Activated CD4-positive, alpha-beta T cell treated with anti-CD3 and anti-CD28 coated beads, Interleukin-2, amount 10 ng/mL, durations not matched to agents 7 days and 5 days (primary cell): Measurements from ENCODE around the gene THSD4. TPM values are rescaled to one million over a fixed set of nuclear protein-coding genes. Genes with fewer than 3 reads are reported as not detected.

ENCODE experiments used
- CTCF ChIA-PET: fragments of 350-600 bp; sonication (Branson Sonifier 250); formaldehyde crosslinking; loops from one replicate; lab custom pipeline; 2021; ENCODE audit warnings: antibody characterized with exemption; lab: Charles Lee
- POLR2A ChIA-PET: fragments of 350-600 bp; sonication (Branson Sonifier 250); formaldehyde crosslinking; loops from one replicate; lab custom pipeline; 2021; ENCODE audit warnings: antibody characterized with exemption; lab: Charles Lee
- DNase-seq: peaks from one replicate; pipeline ENCODE4 v3.0.0-alpha.2; 2020
- H3K27ac Mint-ChIP-seq: one replicate; pipeline ENCODE4 v1.8.0; 2021; ENCODE audit warnings: mild to moderate bottlenecking, moderate library complexity, mixed read lengths
- H3K27me3 Mint-ChIP-seq: one replicate; pipeline ENCODE4 v1.8.0; 2021; ENCODE audit warnings: mixed read lengths
- H3K36me3 Mint-ChIP-seq: one replicate; pipeline ENCODE4 v1.8.0; 2021; ENCODE audit warnings: low read depth, mixed read lengths
- H3K4me1 Mint-ChIP-seq: one replicate; pipeline ENCODE4 v1.8.0; 2021; ENCODE audit warnings: mixed read lengths
- H3K4me3 Mint-ChIP-seq: one replicate; pipeline ENCODE4 v1.8.0; 2021; ENCODE audit warnings: mild to moderate bottlenecking, moderate library complexity, mixed read lengths
- H3K9me3 Mint-ChIP-seq: one replicate; pipeline ENCODE4 v1.8.0; 2021; ENCODE audit warnings: mixed read lengths
- total RNA-seq, 2 experiments: library from RNA; stranded (reverse); gene quantifications; one replicate each; pipeline ENCODE4 v1.2.3, GENCODE V29; 2021

Gene THSD4
- total RNA-seq, 2 experiments from 2014 or later, result not detected

- Mint-ChIP-seq H3K4me3 (no peak overlapping the region), H3K36me3 (no peaks in the 10 kb centered on the region), H3K27me3 (no peaks in the 10 kb centered on the region), H3K9me3 (no peaks in the 10 kb centered on the region), H3K27ac (no peak overlapping the region), H3K4me1 (no peaks in the 10 kb centered on the region)
- DNase-seq, result no peak
- ChIA-PET POLR2A (no interaction called here), CTCF (no interaction called here)
Observed at GRCh38 chr15:71564217-71564616, 448.9 kb downstream of the THSD4 start.

- Mint-ChIP-seq H3K4me1 (no peaks in the 10 kb centered on the region), H3K27ac (no peak overlapping the region), H3K9me3 (no peaks in the 10 kb centered on the region), H3K4me3 (no peak overlapping the region), H3K27me3 (no peaks in the 10 kb centered on the region), H3K36me3 (no peaks in the 10 kb centered on the region)
- no peak for DNase-seq
- ChIA-PET CTCF (no interaction called here), POLR2A (no interaction called here)
Observed at GRCh38 chr15:71565006-71565405, 449.7 kb downstream of the THSD4 start.

GRCh38 chr15:71565631-71566160 lies 450.4 kb downstream of the THSD4 start:
- ChIA-PET CTCF (no interaction called here), POLR2A (no interaction called here)
- DNase-seq, result no peak
- Mint-ChIP-seq H3K4me3 (no peak overlapping the region), H3K27ac (no peak overlapping the region), H3K9me3 (no peaks in the 10 kb centered on the region), H3K27me3 (no peaks in the 10 kb centered on the region), H3K36me3 (no peaks in the 10 kb centered on the region), H3K4me1 (no peaks in the 10 kb centered on the region)

GRCh38 chr15:71566226-71566625 lies 451.0 kb downstream of the THSD4 start:
- Mint-ChIP-seq H3K4me3 (no peak overlapping the region), H3K27ac (no peak overlapping the region), H3K9me3 (no peaks in the 10 kb centered on the region), H3K27me3 (no peaks in the 10 kb centered on the region), H3K4me1 (no peaks in the 10 kb centered on the region), H3K36me3 (no peaks in the 10 kb centered on the region)
- POLR2A ChIA-PET, result no interaction called here
- CTCF ChIA-PET, result no interaction called here
- no peak for DNase-seq

- no peaks in the 10 kb centered on the region for H3K36me3 Mint-ChIP-seq
- ChIA-PET POLR2A (no interaction called here), CTCF (interaction anchor here (0.9 kb wide), 1 partner anchor 9 kb away, joined by 3 read pairs; no protein-coding TSS in a partner anchor)
- no peaks in the 10 kb centered on the region for H3K27me3 Mint-ChIP-seq
- DNase-seq, result no peak
- no peaks in the 10 kb centered on the region for H3K9me3 Mint-ChIP-seq
- no peak overlapping the region for H3K4me3 Mint-ChIP-seq
- H3K27ac Mint-ChIP-seq, result no peak overlapping the region
- H3K4me1 Mint-ChIP-seq, result no peaks in the 10 kb centered on the region
Observed at GRCh38 chr15:71567173-71567572, 451.9 kb downstream of the THSD4 start.

- H3K27me3 Mint-ChIP-seq, result no peaks in the 10 kb centered on the region
- CTCF ChIA-PET, result no interaction called here
- no peak overlapping the region for H3K4me3 Mint-ChIP-seq
- no peaks in the 10 kb centered on the region for H3K36me3 Mint-ChIP-seq
- POLR2A ChIA-PET, result no interaction called here
- no peaks in the 10 kb centered on the region for H3K4me1 Mint-ChIP-seq
- DNase-seq, result no peak
- no peak overlapping the region for H3K27ac Mint-ChIP-seq
- no peaks in the 10 kb centered on the region for H3K9me3 Mint-ChIP-seq
Observed at GRCh38 chr15:71568227-71568626, 453.0 kb downstream of the THSD4 start.

GRCh38 chr15:71570736-71571135 lies 455.5 kb downstream of the THSD4 start:
- Mint-ChIP-seq H3K4me1 (no peaks in the 10 kb centered on the region), H3K27me3 (peaks cover 3% of the 10 kb centered on the region), H3K27ac (no peak overlapping the region), H3K36me3 (no peaks in the 10 kb centered on the region), H3K9me3 (no peaks in the 10 kb centered on the region), H3K4me3 (no peak overlapping the region)
- ChIA-PET CTCF (no interaction called here), POLR2A (no interaction called here)
- no peak for DNase-seq

GRCh38 chr15:71571641-71572040 lies 456.4 kb downstream of the THSD4 start:
- POLR2A ChIA-PET, result no interaction called here
- Mint-ChIP-seq H3K4me3 (no peak overlapping the region), H3K4me1 (no peaks in the 10 kb centered on the region), H3K9me3 (no peaks in the 10 kb centered on the region), H3K36me3 (no peaks in the 10 kb centered on the region), H3K27me3 (peaks cover 8% of the 10 kb centered on the region), H3K27ac (no peak overlapping the region)
- DNase-seq, result no peak
- CTCF ChIA-PET, result no interaction called here

- ChIA-PET POLR2A (no interaction called here), CTCF (interaction anchor here (1.1 kb wide), 1 partner anchor 14 kb away, joined by 3 read pairs; no protein-coding TSS in a partner anchor)
- no peak for DNase-seq
- H3K27ac Mint-ChIP-seq, result no peak overlapping the region
- no peaks in the 10 kb centered on the region for H3K4me1 Mint-ChIP-seq
- no peaks in the 10 kb centered on the region for H3K36me3 Mint-ChIP-seq
- H3K27me3 Mint-ChIP-seq, result peaks cover 10% of the 10 kb centered on the region
- H3K9me3 Mint-ChIP-seq, result no peaks in the 10 kb centered on the region
- no peak overlapping the region for H3K4me3 Mint-ChIP-seq
Observed at GRCh38 chr15:71572452-71573053, 457.3 kb downstream of the THSD4 start.

- Mint-ChIP-seq H3K36me3 (no peaks in the 10 kb centered on the region), H3K4me1 (no peaks in the 10 kb centered on the region), H3K4me3 (no peak overlapping the region), H3K9me3 (no peaks in the 10 kb centered on the region), H3K27me3 (peaks cover 10% of the 10 kb centered on the region), H3K27ac (no peak overlapping the region)
- DNase-seq, result no peak
- ChIA-PET CTCF (no interaction called here), POLR2A (no interaction called here)
Observed at GRCh38 chr15:71573599-71573998, 458.3 kb downstream of the THSD4 start.

GRCh38 chr15:71575474-71576045 lies 460.3 kb downstream of the THSD4 start:
- H3K4me1 Mint-ChIP-seq, result no peaks in the 10 kb centered on the region
- H3K27ac Mint-ChIP-seq, result no peak overlapping the region
- ChIA-PET POLR2A (no interaction called here), CTCF (interaction anchor here (0.7 kb wide), 1 partner anchor 8 kb away, joined by 3 read pairs; no protein-coding TSS in a partner anchor)
- no peak for DNase-seq
- H3K9me3 Mint-ChIP-seq, result no peaks in the 10 kb centered on the region
- H3K27me3 Mint-ChIP-seq, result peaks cover 12% of the 10 kb centered on the region
- no peaks in the 10 kb centered on the region for H3K36me3 Mint-ChIP-seq
- no peak overlapping the region for H3K4me3 Mint-ChIP-seq

GRCh38 chr15:71577071-71577470 lies 461.8 kb downstream of the THSD4 start:
- no peaks in the 10 kb centered on the region for H3K9me3 Mint-ChIP-seq
- no peaks in the 10 kb centered on the region for H3K4me1 Mint-ChIP-seq
- POLR2A ChIA-PET, result no interaction called here
- H3K4me3 Mint-ChIP-seq, result no peak overlapping the region
- no peak overlapping the region for H3K27ac Mint-ChIP-seq
- DNase-seq, result no peak
- CTCF ChIA-PET, result no interaction called here
- peaks cover 21% of the 10 kb centered on the region for H3K27me3 Mint-ChIP-seq
- H3K36me3 Mint-ChIP-seq, result no peaks in the 10 kb centered on the region

- Mint-ChIP-seq H3K4me1 (no peaks in the 10 kb centered on the region), H3K4me3 (no peak overlapping the region), H3K27me3 (peaks cover 28% of the 10 kb centered on the region), H3K9me3 (peaks cover 10% of the 10 kb centered on the region), H3K36me3 (no peaks in the 10 kb centered on the region), H3K27ac (no peak overlapping the region)
- no peak for DNase-seq
- CTCF ChIA-PET, result no interaction called here
- POLR2A ChIA-PET, result no interaction called here
Observed at GRCh38 chr15:71581398-71581930, 466.2 kb downstream of the THSD4 start.
